ENCODE results near the gene SLC4A5.

SLC4A5 gene

DNA sequence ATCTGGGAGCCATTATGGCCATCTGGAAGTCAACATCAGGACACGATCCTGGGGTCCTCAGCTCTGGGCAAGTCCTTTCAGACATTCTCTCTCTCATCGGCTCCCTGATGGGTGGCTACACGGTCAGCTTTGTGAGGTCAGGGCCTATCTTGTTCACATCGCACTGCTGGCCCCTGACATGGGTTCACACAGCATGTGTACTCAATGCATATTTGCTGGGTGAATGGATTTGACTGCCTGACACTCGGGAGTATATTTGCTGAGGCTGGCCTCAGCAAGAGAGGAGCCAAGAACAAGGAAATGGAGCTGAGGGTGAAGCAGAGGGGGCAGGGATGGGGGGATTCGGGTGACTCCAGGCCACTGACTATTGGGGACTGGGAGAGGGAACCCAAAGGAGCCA lies 50.5 kb downstream of the SLC4A5 start:
- no peak overlapping the region for H3K4me3 ChIP-seq (ENCODE audit: low read depth in 1 of 2, low read length in 1 of 2)

GRCh38 chr2:74291886-74292621 lies 51.2 kb downstream of the SLC4A5 start:
- Histone ChIP-seq H3K9me3 (no peaks in the 10 kb centered on the region), H3K36me3 (no peaks in the 10 kb centered on the region), H3K4me1 (ENCODE audit: control insufficient read depth in 1 of 2, insufficient read depth in 1 of 2, low read depth in 1 of 2, low read length in 1 of 2) (no peaks in the 10 kb centered on the region), H3K27ac (no peak overlapping the region), H3K27me3 (no peaks in the 10 kb centered on the region), H3K4me3 (ENCODE audit: low read depth in 1 of 2, low read length in 1 of 2) (no peak overlapping the region)
- no peak for TF ChIP-seq CTCF (IDR thresholded peaks at IDR 0.05)

More for the DNA sequence above, 50.5 kb downstream of the SLC4A5 start:
- H3K9me3 ChIP-seq: no peaks in the 10 kb centered on the region
- H3K27me3 ChIP-seq: no peaks in the 10 kb centered on the region
- TF ChIP-seq CTCF (IDR thresholded peaks at IDR 0.05): no peak
- no peaks in the 10 kb centered on the region for H3K36me3 ChIP-seq
- no peak overlapping the region for H3K27ac ChIP-seq
- H3K4me1 ChIP-seq (ENCODE audit: control insufficient read depth in 1 of 2, insufficient read depth in 1 of 2, low read depth in 1 of 2, low read length in 1 of 2): no peaks in the 10 kb centered on the region

GRCh38 chr2:74291218-74291544 lies 52.0 kb downstream of the SLC4A5 start:
- Histone ChIP-seq H3K4me3 (ENCODE audit: low read depth in 1 of 2, low read length in 1 of 2) (no peak overlapping the region), H3K4me1 (ENCODE audit: control insufficient read depth in 1 of 2, insufficient read depth in 1 of 2, low read depth in 1 of 2, low read length in 1 of 2) (no peaks in the 10 kb centered on the region), H3K27me3 (no peaks in the 10 kb centered on the region), H3K9me3 (no peaks in the 10 kb centered on the region), H3K27ac (no peak overlapping the region), H3K36me3 (no peaks in the 10 kb centered on the region)
- TF ChIP-seq CTCF (IDR thresholded peaks at IDR 0.05): no peak

DNA sequence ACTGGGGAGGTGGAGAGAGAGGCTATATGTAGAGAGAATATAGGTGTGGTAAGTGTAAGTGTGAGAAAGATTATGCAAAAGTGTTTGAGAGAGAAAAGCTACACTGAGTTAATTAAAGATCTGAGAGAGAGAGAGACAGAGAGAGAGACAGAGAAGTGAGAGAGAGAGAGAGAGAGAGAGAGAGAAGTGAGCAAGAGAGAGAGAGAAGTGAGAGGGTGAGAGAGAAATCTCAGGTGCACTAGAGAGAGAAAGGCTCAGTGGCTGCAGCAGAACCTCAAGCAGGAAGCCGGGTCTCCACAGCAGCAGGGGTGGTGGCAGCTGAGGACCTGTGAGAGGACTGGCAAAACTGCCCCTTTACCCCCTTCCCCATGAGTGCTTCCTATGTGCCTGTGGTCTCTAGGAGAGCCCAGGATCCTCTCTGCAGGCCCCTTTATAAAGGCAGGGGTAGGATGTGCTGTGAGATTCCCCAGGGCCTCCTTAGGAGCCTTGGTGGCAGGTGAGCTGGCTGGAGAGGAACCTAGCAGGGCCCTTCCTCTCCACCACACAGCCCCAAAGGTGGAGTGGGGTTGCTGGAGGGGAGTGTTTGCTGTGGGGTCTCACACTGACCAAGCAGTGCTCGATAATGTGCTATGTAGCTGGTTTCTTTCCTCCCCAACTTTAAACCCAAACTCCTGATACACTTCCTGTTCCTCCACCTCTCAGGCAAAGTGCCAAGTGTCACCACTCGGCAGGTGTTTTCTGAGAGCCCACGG lies 52.6 kb downstream of the SLC4A5 start:
- no peak for TF ChIP-seq CTCF (IDR thresholded peaks at IDR 0.05)
- no peaks in the 10 kb centered on the region for H3K9me3 ChIP-seq
- H3K4me1 ChIP-seq (ENCODE audit: control insufficient read depth in 1 of 2, insufficient read depth in 1 of 2, low read depth in 1 of 2, low read length in 1 of 2): no peaks in the 10 kb centered on the region
- H3K27ac ChIP-seq: no peak overlapping the region
- H3K4me3 ChIP-seq (ENCODE audit: low read depth in 1 of 2, low read length in 1 of 2): no peak overlapping the region
- H3K27me3 ChIP-seq: no peaks in the 10 kb centered on the region
- H3K36me3 ChIP-seq: no peaks in the 10 kb centered on the region

DNA sequence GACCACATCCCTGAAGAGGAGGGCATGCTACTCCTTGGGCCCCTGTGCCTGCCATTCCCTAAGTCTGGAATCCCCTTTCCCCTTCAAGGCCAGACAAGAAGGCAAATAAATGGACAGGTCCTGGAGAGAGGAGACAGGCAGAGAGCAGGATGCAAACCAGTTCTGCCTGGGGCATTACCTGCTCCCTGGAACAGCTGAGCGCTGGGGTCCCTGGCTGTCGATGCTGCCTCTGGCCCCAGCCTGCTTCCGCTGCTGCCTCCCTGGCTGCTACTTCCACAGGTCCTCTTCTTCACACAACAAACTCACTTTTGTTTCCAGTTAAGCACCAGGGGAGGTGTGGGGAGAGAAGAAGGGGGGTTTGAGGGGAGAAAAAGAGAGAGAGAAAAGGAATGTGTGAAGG lies 53.1 kb downstream of the SLC4A5 start:
- H3K4me1 ChIP-seq (ENCODE audit: control insufficient read depth in 1 of 2, insufficient read depth in 1 of 2, low read depth in 1 of 2, low read length in 1 of 2): no peaks in the 10 kb centered on the region
- no peak overlapping the region for H3K27ac ChIP-seq
- no peaks in the 10 kb centered on the region for H3K27me3 ChIP-seq
- no peaks in the 10 kb centered on the region for H3K9me3 ChIP-seq
- H3K36me3 ChIP-seq: no peaks in the 10 kb centered on the region
- no peak for TF ChIP-seq CTCF (IDR thresholded peaks at IDR 0.05)
- H3K4me3 ChIP-seq (ENCODE audit: low read depth in 1 of 2, low read length in 1 of 2): no peak overlapping the region

Measured in neutrophil (primary cell).